ENCODE results near the gene NPY5R.

The NPY5R gene

GRCh38 chr4:163378661-163379060 lies 35.0 kb downstream of the NPY5R start:
- no peaks in the 10 kb centered on the region for H3K36me3 ChIP-seq (ENCODE audit: control insufficient read depth, low read length)
- no peaks in the 10 kb centered on the region for H3K9me2 ChIP-seq (replicated peaks; ENCODE audit: control insufficient read depth, low read length)
- TF ChIP-seq EZH2phosphoT487 (IDR thresholded peaks at IDR 0.05; ENCODE audit: borderline replicate concordance, low read length) (no peak), CTCF (IDR thresholded peaks at IDR 0.05; ENCODE audit: low read depth, low read length, poor library complexity, severe bottlenecking) (no peak)
- H4K20me1 ChIP-seq (ENCODE audit: control insufficient read depth, insufficient read depth, low read depth, low read length) = no peaks in the 10 kb centered on the region
- no peaks in the 10 kb centered on the region for H3K79me2 ChIP-seq (ENCODE audit: control insufficient read depth, low read length)
- no peak overlapping the region for H3K4me3 ChIP-seq (ENCODE audit: low read length)
- no peaks in the 10 kb centered on the region for H3K27me3 ChIP-seq (ENCODE audit: control insufficient read depth, low read length)
- H3K9me3 ChIP-seq (ENCODE audit: control insufficient read depth, insufficient read depth, low read length) = no peaks in the 10 kb centered on the region
- no peak overlapping the region for H3K27ac ChIP-seq (ENCODE audit: low read depth, low read length)
- H3F3A ChIP-seq (ENCODE audit: control insufficient read depth, insufficient read depth) = no peaks in the 10 kb centered on the region
- no peak overlapping the region for H3K4me2 ChIP-seq (ENCODE audit: low read length)
- H3K4me1 ChIP-seq (ENCODE audit: control insufficient read depth, low read length) = no peaks in the 10 kb centered on the region

- Histone ChIP-seq H3K27me3 (ENCODE audit: control insufficient read depth, low read length) (no peaks in the 10 kb centered on the region), H3K4me2 (ENCODE audit: low read length) (no peak overlapping the region), H3K27ac (ENCODE audit: low read depth, low read length) (no peak overlapping the region), H4K20me1 (ENCODE audit: control insufficient read depth, insufficient read depth, low read depth, low read length) (no peaks in the 10 kb centered on the region), H3F3A (ENCODE audit: control insufficient read depth, insufficient read depth) (no peaks in the 10 kb centered on the region), H3K9me3 (ENCODE audit: control insufficient read depth, insufficient read depth, low read length) (no peaks in the 10 kb centered on the region), H3K79me2 (ENCODE audit: control insufficient read depth, low read length) (no peaks in the 10 kb centered on the region), H3K4me1 (ENCODE audit: control insufficient read depth, low read length) (no peaks in the 10 kb centered on the region), H3K4me3 (ENCODE audit: low read length) (no peak overlapping the region), H3K9me2 (replicated peaks; ENCODE audit: control insufficient read depth, low read length) (no peaks in the 10 kb centered on the region), H3K36me3 (ENCODE audit: control insufficient read depth, low read length) (no peaks in the 10 kb centered on the region)
- TF ChIP-seq EZH2phosphoT487 (IDR thresholded peaks at IDR 0.05; ENCODE audit: borderline replicate concordance, low read length) = no peak
- TF ChIP-seq CTCF (IDR thresholded peaks at IDR 0.05; ENCODE audit: low read depth, low read length, poor library complexity, severe bottlenecking) = no peak
These were observed 37.0 kb downstream of the NPY5R start for GRCh38 chr4:163380703-163381102.

GRCh38 chr4:163382178-163382869 lies 38.6 kb downstream of the NPY5R start:
- no peaks in the 10 kb centered on the region for H3K9me2 ChIP-seq (replicated peaks; ENCODE audit: control insufficient read depth, low read length)
- no peak overlapping the region for H3K4me2 ChIP-seq (ENCODE audit: low read length)
- H4K20me1 ChIP-seq (ENCODE audit: control insufficient read depth, insufficient read depth, low read depth, low read length) = no peaks in the 10 kb centered on the region
- no peak for TF ChIP-seq EZH2phosphoT487 (IDR thresholded peaks at IDR 0.05; ENCODE audit: borderline replicate concordance, low read length)
- no peak for TF ChIP-seq CTCF (IDR thresholded peaks at IDR 0.05; ENCODE audit: low read depth, low read length, poor library complexity, severe bottlenecking)
- no peak overlapping the region for H3K27ac ChIP-seq (ENCODE audit: low read depth, low read length)
- no peaks in the 10 kb centered on the region for H3K79me2 ChIP-seq (ENCODE audit: control insufficient read depth, low read length)
- no peaks in the 10 kb centered on the region for H3K27me3 ChIP-seq (ENCODE audit: control insufficient read depth, low read length)
- H3K4me1 ChIP-seq (ENCODE audit: control insufficient read depth, low read length) = no peaks in the 10 kb centered on the region
- H3F3A ChIP-seq (ENCODE audit: control insufficient read depth, insufficient read depth) = no peaks in the 10 kb centered on the region
- H3K36me3 ChIP-seq (ENCODE audit: control insufficient read depth, low read length) = no peaks in the 10 kb centered on the region
- H3K4me3 ChIP-seq (ENCODE audit: low read length) = no peak overlapping the region
- no peaks in the 10 kb centered on the region for H3K9me3 ChIP-seq (ENCODE audit: control insufficient read depth, insufficient read depth, low read length)
